Activated CD4-positive, alpha-beta T cell treated with anti-CD3 and anti-CD28 coated beads, Interleukin-10, Interleukin-2, amounts not matched to agents 100 ng/mL and 50 ng/mL, durations not matched to agents 16 hours and 8 hours (primary cell): Measurements from ENCODE around the gene POLR2E.
A peak's percentile ranks its signal among the peaks of the same experiment; 100 is the strongest.

Experiments used
- DNase-seq: peaks from one replicate; pipeline ENCODE4 v3.0.0-alpha.2; 2020

The POLR2E gene

GRCh38 chr19:1062387-1063029 lies 32.7 kb downstream of the POLR2E start:
- DNase-seq: peak; percentile 54

- no peak for DNase-seq
Observed at GRCh38 chr19:1061987-1062386, 33.2 kb downstream of the POLR2E start.

GRCh38 chr19:1060689-1061088 lies 34.5 kb downstream of the POLR2E start:
- no peak for DNase-seq

DNA sequence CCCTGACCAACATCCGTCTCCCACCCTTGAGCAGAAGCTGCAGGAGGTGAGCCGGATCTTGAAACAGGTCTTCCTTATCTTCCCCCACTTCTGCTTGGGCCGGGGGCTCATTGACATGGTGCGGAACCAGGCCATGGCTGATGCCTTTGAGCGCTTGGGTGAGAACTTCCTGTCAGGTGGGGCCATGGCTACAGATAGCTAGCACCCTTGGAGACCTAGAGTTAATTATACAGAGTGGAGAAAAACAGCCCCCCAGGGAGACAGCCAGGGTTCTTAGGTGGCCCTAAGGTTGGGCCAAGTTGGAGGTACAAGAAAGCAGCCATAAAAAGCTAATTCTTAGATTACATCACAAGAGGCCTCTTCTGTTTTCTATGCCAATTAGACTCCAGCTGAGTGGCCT lies 37.1 kb downstream of the POLR2E start:
- no peak for DNase-seq

- DNase-seq: peak; percentile 63
Observed at GRCh38 chr19:1057176-1057855, 37.9 kb downstream of the POLR2E start.

DNA sequence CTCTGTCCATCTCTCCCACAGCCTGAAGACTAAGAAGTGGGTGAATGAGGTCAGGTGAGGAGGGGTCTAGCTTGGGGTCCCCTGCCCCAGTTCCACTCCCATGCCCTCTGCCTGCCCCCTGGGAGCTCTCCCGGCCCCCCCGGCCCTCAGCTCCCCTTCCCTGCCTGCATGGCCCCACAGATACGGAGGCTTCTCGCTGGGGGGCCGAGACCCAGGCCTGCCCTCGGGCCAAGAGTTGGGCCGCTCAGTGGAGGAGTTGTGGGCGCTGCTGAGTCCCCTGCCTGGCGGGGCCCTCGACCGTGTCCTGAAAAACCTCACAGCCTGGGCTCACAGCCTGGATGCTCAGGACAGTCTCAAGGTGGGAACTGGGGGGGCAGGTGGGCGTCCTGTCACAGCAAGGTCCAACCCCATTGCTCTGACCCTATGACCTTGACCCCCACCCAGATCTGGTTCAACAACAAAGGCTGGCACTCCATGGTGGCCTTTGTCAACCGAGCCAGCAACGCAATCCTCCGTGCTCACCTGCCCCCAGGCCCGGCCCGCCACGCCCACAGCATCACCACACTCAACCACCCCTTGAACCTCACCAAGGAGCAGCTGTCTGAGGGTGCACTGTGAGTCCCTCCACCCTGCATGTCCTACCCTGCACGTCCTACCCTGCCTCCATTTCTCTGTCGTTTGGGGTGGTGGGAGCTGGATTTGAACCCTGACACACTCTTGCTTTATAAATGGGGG lies 39.1 kb downstream of the POLR2E start:
- no peak for DNase-seq

DNA sequence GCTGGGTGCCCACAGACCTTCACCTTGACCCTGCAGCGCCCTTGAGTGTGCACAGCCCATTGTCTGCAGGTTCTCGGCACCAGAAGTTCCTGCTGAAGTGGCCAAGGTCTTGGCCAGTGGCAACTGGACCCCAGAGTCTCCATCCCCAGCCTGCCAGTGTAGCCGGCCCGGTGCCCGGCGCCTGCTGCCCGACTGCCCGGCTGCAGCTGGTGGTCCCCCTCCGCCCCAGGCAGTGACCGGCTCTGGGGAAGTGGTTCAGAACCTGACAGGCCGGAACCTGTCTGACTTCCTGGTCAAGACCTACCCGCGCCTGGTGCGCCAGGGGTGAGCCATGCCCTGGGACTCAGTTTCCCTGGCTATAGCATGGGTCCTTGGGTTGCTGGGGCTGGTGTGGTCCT lies 40.1 kb downstream of the POLR2E start:
- DNase-seq: no peak

GRCh38 chr19:1054102-1055027 lies 40.8 kb downstream of the POLR2E start:
- no peak for DNase-seq

DNA sequence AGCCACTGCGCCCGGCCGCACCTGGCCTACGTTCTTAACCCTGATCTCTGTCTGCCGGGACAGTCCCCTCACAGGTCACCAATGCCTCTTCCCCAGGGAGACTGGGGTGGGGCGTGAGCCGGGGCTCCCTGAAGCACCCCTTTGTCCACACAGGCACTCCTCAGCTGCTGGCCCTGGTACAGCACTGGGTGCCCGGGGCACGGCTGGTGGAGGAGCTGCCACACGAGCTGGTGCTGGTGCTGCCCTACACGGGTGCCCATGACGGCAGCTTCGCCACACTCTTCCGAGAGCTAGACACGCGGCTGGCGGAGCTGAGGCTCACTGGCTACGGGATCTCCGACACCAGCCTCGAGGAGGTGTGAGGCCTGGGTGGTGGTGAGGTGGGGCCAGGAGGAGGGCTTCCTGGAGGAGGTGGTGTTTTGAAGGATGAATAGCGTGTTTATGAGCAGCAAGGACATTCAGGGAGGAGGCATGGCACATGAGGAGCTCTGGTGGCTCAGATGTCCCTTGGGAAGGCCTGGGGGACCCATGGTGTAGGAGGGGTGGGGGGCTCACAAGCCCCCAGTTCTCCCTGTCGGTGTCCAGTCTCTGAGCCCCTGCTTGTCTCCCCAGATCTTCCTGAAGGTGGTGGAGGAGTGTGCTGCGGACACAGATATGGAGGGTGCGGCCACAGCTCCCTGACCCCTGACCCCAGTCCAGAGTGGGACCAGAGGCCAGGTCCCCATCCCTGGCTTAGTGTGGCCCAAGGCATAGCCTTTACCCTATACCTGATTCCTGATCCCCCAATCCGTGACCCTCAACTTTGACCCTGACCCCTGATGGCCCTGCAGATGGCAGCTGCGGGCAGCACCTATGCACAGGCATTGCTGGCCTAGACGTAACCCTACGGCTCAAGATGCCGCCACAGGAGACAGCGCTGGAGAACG lies 41.7 kb downstream of the POLR2E start:
- no peak for DNase-seq

GRCh38 chr19:1052349-1052975 lies 42.7 kb downstream of the POLR2E start:
- DNase-seq: no peak

DNA sequence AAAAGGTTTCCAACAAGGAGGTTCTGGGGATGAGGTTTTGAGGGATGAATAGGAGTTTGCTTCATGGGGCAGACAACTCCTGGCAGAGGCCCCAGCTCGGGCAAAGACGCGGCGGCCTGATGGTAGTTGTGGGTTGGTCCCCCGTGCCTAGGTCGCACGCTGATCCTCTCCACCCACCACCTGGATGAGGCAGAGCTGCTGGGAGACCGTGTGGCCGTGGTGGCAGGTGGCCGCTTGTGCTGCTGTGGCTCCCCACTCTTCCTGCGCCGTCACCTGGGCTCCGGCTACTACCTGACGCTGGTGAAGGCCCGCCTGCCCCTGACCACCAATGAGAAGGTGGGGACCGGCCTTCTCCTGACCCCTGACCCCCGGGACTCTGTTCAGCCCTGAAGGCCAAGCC lies 43.4 kb downstream of the POLR2E start:
- DNase-seq: no peak

DNA sequence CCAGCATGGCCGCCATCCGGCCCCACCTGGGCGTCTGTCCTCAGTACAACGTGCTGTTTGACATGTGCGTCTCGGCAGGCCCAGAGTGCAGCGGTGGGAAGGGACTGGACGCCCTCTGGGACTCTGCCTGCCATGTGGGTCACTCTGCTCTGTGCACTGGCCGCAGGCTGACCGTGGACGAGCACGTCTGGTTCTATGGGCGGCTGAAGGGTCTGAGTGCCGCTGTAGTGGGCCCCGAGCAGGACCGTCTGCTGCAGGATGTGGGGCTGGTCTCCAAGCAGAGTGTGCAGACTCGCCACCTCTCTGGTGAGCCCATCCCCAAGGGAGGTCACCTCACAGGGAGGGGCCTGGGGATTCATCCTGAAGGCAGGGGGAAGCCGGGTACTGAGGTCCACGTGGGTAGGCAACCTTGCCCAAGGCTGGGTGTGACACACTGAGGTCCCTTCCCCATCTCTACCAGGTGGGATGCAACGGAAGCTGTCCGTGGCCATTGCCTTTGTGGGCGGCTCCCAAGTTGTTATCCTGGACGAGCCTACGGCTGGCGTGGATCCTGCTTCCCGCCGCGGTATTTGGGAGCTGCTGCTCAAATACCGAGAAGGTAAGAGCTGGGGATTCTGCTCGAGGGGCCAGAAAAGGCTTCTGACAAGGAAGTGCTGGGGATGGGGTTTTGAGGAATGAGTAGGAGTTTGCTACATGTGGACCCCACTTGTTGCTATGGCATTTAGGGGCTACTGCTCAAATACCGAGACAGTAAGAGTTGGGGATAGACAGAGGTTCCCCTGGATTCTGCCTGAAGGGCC lies 44.0 kb downstream of the POLR2E start:
- DNase-seq: no peak

GRCh38 chr19:1049800-1050199 lies 45.4 kb downstream of the POLR2E start:
- no peak for DNase-seq

DNA sequence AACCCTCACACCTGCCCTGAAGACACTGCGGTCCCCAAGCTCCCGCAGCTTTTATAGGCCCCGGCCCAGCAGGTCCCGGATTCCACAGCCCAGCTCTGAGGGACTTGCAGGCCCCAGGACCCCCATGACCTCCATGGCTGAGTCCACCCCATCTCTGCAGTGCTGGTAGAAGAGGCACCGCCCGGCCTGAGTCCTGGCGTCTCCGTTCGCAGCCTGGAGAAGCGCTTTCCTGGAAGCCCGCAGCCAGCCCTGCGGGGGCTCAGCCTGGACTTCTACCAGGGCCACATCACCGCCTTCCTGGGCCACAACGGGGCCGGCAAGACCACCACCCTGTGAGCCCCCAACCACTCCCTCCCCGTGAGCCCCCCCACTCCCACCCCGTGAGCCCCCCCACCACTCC lies 46.1 kb downstream of the POLR2E start:
- no peak for DNase-seq

- DNase-seq: no peak
Observed at GRCh38 chr19:1047696-1048147, 47.5 kb downstream of the POLR2E start.

GRCh38 chr19:1046836-1047695 lies 48.1 kb downstream of the POLR2E start:
- DNase-seq: no peak

- no peak for DNase-seq
Observed at GRCh38 chr19:1046117-1046626, 49.0 kb downstream of the POLR2E start.

DNA sequence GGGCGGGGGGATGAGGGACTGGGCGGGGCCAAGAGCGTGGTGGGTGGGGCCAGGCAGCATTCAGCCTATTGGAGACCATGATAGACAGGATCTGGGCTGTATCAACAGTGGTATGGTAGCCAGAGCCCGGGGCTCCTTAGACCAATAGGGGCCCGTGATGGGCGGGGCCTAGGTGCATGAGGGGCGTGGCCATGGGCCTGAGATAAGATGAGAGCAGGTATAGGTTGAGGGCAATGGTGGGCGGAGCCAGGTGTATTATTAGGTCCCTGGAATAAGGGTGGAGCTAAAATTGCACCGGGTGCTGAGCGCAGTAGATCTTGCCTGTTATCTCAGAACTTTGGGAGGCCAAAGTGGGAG lies 50.0 kb downstream of the POLR2E start:
- peak; percentile 76 for DNase-seq
